Measurements from ENCODE around the gene SLC41A3. TPM values are rescaled to one million over a fixed set of nuclear protein-coding genes. Genes with fewer than 3 reads are reported as not detected.
"Not testable (repeated sequence)": the region's sequence is repeated elsewhere in the genome, so short reads cannot be mapped to it uniquely, and the experiment has no call there.

Gene SLC41A3
- total RNA-seq, 1 donor, result 104 TPM

- DNase-seq (ENCODE audit: low read depth in 2 of 3, low spot score in 2 of 3), result no peak
Measured at GRCh38 chr3:126107203-126107939, 23.4 kb upstream of the SLC41A3 start.

- DNase-seq (ENCODE audit: low read depth in 2 of 3, low spot score in 2 of 3), result no peak
Measured at GRCh38 chr3:126106336-126107202, 22.6 kb upstream of the SLC41A3 start.

GRCh38 chr3:126105691-126106187 is 21.8 kb upstream of the SLC41A3 start:
- DNase-seq (ENCODE audit: low read depth in 2 of 3, low spot score in 2 of 3), result no peak

- no peak for DNase-seq (ENCODE audit: low read depth in 2 of 3, low spot score in 2 of 3)
Measured at GRCh38 chr3:126104742-126105605, 21.1 kb upstream of the SLC41A3 start.

GRCh38 chr3:126104028-126104635 is 20.2 kb upstream of the SLC41A3 start:
- DNase-seq (ENCODE audit: low read depth in 2 of 3, low spot score in 2 of 3), result no peak

GRCh38 chr3:126103121-126104027 is 19.4 kb upstream of the SLC41A3 start:
- DNase-seq (ENCODE audit: low read depth in 2 of 3, low spot score in 2 of 3), result no peak

- DNase-seq (ENCODE audit: low read depth in 2 of 3, low spot score in 2 of 3), result no peak
Measured at GRCh38 chr3:126102530-126102951, 18.6 kb upstream of the SLC41A3 start.

GRCh38 chr3:126102011-126102410 is 18.1 kb upstream of the SLC41A3 start:
- DNase-seq (ENCODE audit: low read depth in 2 of 3, low spot score in 2 of 3), result no peak

GRCh38 chr3:126101521-126101982 is 17.6 kb upstream of the SLC41A3 start:
- no peak for DNase-seq (ENCODE audit: low read depth in 2 of 3, low spot score in 2 of 3)

- no peak for DNase-seq (ENCODE audit: low read depth in 2 of 3, low spot score in 2 of 3)
Measured at GRCh38 chr3:126100634-126101301, 16.8 kb upstream of the SLC41A3 start.

- DNase-seq (ENCODE audit: low read depth in 2 of 3, low spot score in 2 of 3), result no peak
Measured at GRCh38 chr3:126100269-126100633, 16.3 kb upstream of the SLC41A3 start.

- DNase-seq (ENCODE audit: low read depth in 2 of 3, low spot score in 2 of 3), result no peak
Measured at GRCh38 chr3:126098391-126098858, 14.5 kb upstream of the SLC41A3 start.

GRCh38 chr3:126097801-126098200 is 13.9 kb upstream of the SLC41A3 start:
- no peak for DNase-seq (ENCODE audit: low read depth in 2 of 3, low spot score in 2 of 3)

- not testable (repeated sequence) for DNase-seq (ENCODE audit: low read depth in 2 of 3, low spot score in 2 of 3)
Measured at GRCh38 chr3:126096274-126096673, 12.3 kb upstream of the SLC41A3 start.

- DNase-seq (ENCODE audit: low read depth in 2 of 3, low spot score in 2 of 3), result not testable (repeated sequence)
Measured at GRCh38 chr3:126092128-126092527, 8.2 kb upstream of the SLC41A3 start.

GRCh38 chr3:126087552-126088175 is 3.7 kb upstream of the SLC41A3 start:
- DNase-seq (ENCODE audit: low read depth in 2 of 3, low spot score in 2 of 3), result no peak

GRCh38 chr3:126085841-126086240 is 1.9 kb upstream of the SLC41A3 start:
- no peak for DNase-seq (ENCODE audit: low read depth in 2 of 3, low spot score in 2 of 3)

- DNase-seq (ENCODE audit: low read depth in 2 of 3, low spot score in 2 of 3), result no peak
Measured at GRCh38 chr3:126085276-126085675, 1.4 kb upstream of the SLC41A3 start.
